ENCODE measurements around the gene SLC66A2. TPM values are rescaled to one million over a fixed set of nuclear protein-coding genes. Genes with fewer than 3 reads are reported as not detected.

Gene SLC66A2
- total and polyA plus RNA-seq, 2 donors (not counting 1 experiment from before 2014, with no cell fraction given), result 44.4 to 45.1 TPM

- no peaks in the 10 kb centered on the region for H3K27me3 Mint-ChIP-seq
- H3K4me1 ChIP-seq (ENCODE audit: control insufficient read depth in 2 of 2, insufficient read depth in 2 of 2, low read length in 2 of 2), result peaks cover 27 to 52% of the 10 kb centered on the region in 2 donors
- ChIA-PET POLR2A (no interaction called here), CTCF (interaction anchor here (1.2 kb wide), 1 partner anchor 10 kb away, joined by 3 read pairs; no protein-coding TSS in a partner anchor)
- H3K4me2 ChIP-seq (replicated peaks; ENCODE audit: low read depth, low read length, poor library complexity, severe bottlenecking), result no peak overlapping the region
- peaks cover 3 to 30% of the 10 kb centered on the region in 2 experiments for H3K36me3 ChIP-seq (replicated peaks in 1 of 2; ENCODE audit: control extremely low read depth in 1 of 2, control insufficient read depth in 1 of 2, extremely low read depth in 1 of 2, insufficient read depth in 2 of 2, low read length in 1 of 2)
- H3K4me3 ChIP-seq (ENCODE audit: control extremely low read depth in 1 of 5, extremely low read depth in 1 of 5, insufficient read depth in 1 of 5, low read depth in 2 of 5, low read length in 4 of 5), result no peak overlapping the region
- H3K9me3 ChIP-seq (ENCODE audit: control extremely low read depth in 1 of 3, control insufficient read depth in 2 of 3, insufficient read depth in 1 of 3, low read length in 2 of 3), result no peaks in the 10 kb centered on the region
- peaks cover 89% of the 10 kb centered on the region for H3K79me2 ChIP-seq (ENCODE audit: control insufficient read depth, insufficient read depth, low read length)
- ATAC-seq (ENCODE audit: low read depth) (no peak), DNase-seq (no peak)
- H4K20me1 ChIP-seq (ENCODE audit: control insufficient read depth, insufficient read depth, low read length, poor library complexity, severe bottlenecking), result peaks cover 77% of the 10 kb centered on the region
- no peaks in the 10 kb centered on the region for H3K9me3 Mint-ChIP-seq (ENCODE audit: insufficient read depth)
- intact Hi-C loops (cut with micrococcal nuclease), result no loop called here
- no peak for TF ChIP-seq EZH2 (IDR thresholded peaks at IDR 0.05; ENCODE audit: borderline replicate concordance, insufficient read depth, low read depth, low read length, poor library complexity, severe bottlenecking)
- TF ChIP-seq, protein P1, sequence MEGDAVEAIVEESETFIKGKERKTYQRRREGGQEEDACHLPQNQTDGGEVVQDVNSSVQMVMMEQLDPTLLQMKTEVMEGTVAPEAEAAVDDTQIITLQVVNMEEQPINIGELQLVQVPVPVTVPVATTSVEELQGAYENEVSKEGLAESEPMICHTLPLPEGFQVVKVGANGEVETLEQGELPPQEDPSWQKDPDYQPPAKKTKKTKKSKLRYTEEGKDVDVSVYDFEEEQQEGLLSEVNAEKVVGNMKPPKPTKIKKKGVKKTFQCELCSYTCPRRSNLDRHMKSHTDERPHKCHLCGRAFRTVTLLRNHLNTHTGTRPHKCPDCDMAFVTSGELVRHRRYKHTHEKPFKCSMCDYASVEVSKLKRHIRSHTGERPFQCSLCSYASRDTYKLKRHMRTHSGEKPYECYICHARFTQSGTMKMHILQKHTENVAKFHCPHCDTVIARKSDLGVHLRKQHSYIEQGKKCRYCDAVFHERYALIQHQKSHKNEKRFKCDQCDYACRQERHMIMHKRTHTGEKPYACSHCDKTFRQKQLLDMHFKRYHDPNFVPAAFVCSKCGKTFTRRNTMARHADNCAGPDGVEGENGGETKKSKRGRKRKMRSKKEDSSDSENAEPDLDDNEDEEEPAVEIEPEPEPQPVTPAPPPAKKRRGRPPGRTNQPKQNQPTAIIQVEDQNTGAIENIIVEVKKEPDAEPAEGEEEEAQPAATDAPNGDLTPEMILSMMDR (IDR thresholded peaks at IDR 0.05), result no peak
- no peaks in the 10 kb centered on the region for H3K27me3 ChIP-seq (replicated peaks in 1 of 4; ENCODE audit: control extremely low read depth in 1 of 4, control insufficient read depth in 3 of 4, insufficient read depth in 4 of 4, low read length in 3 of 4)
- no peak overlapping the region for H2AFZ ChIP-seq (ENCODE audit: insufficient read depth, low read depth, low read length, poor library complexity, severe bottlenecking)
- no peak overlapping the region for H3K27ac ChIP-seq (ENCODE audit: low read length in 2 of 2)
- H3K4me1 Mint-ChIP-seq, result peaks cover 57% of the 10 kb centered on the region
- no peak overlapping the region for H3K9ac ChIP-seq (ENCODE audit: low read length)
- WGBS (ENCODE audit: insufficient coverage), result 100% methylated on average over 3 of the region's 14 CpGs
- no peak overlapping the region for H3K4me3 Mint-ChIP-seq
- no peak overlapping the region for H3K27ac Mint-ChIP-seq
These were observed 4.2 kb downstream of the SLC66A2 start for GRCh38 chr18:79947054-79947755.

All from B cell (primary cell).